ENCODE results near the gene RRM2.
"Not testable (repeated sequence)": the region's sequence is repeated elsewhere in the genome, so short reads cannot be mapped to it uniquely, and the experiment has no call there.

RRM2 gene

DNA sequence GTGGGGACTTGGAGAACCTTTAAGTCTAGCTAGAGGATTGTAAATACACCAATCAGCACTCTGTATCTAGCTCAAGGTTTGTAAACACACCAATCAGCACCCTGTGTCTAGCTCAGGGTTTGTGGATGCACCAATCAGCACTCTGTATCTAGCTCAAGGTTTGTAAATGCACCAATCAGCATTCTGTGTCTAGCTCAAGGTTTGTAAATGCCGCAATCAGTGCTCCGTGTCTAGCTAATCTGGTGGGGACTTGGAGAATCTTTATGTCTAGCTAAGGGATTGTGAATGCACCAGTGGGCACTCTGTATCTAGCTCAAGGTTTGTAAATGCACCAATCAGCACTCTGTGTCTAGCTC is 30.7 kb upstream of the RRM2 start:
- not testable (repeated sequence) for DNase-seq

DNA sequence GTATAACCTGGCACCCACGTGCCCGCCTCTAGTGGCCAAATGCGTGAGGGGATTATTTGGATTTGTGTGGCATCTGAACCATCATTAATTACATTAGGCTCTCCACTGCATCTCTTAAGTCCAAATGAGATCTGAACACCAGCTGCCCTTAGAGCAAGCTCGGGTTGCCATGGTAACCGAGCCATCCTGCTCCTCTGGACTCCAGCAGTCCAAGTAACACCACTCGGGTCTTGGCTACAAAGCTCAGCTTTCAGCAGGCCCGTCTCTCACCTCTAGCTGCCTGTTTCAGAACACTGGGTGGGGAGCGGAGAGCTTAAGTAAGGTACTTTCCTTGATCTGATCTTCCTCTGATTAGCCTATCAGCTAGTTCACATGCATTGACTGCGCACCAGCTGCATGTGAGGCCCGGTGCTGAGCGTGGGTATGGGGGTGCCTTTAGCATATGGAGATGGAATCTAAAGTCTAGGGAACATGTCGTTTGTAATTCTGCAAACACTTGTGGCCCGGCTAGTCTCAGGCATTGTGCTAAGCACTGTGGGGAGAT is 28.2 kb upstream of the RRM2 start:
- DNase-seq, result no peak

DNA sequence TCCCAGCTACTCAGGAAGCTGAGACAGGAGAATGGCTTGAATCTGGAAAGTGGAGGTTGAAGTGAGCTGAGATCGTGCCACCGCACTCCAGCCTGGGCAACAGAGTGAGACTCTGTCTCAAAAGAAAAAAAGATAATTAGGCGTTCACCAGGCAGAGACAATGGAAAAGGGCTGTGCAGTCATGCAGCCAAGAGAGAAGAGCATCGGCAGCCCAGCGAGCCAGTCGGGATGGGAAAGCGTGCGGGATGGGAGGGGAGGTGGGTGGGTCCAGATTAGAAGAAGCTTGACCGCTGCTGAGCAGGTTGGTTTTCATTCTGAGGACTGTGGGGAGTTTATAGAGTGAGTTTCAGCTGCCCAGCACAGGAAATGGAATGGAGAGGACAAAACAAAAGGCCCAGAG is 27.4 kb upstream of the RRM2 start:
- DNase-seq, result no peak

DNA sequence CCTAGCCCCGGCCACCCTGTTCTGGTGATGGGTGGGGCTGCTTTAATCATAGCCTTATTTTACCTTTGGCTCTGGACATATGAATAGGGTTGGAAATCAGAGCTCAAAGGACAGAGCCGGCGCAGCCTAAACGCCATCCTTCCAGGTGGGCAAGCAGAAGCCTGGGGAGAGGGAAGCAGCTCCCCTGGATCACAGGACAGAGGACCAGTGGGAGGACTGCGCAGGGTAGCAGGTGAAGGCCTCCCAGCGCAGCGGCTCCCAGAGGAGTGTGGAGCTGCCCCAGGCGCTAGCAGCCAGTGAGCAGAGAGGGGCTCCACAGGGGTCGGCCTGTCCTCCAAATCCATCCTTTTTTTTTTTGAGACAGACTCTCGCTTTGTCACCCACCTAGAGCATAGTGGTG is 25.9 kb upstream of the RRM2 start:
- DNase-seq, result no peak

GRCh38 chr2:10097352-10098148 is 25.0 kb upstream of the RRM2 start:
- no peak for DNase-seq

- no peak for DNase-seq
Measured at GRCh38 chr2:10101491-10101890, 21.0 kb upstream of the RRM2 start.

GRCh38 chr2:10103179-10103578 is 19.4 kb upstream of the RRM2 start:
- DNase-seq, result no peak

GRCh38 chr2:10104906-10105305 is 17.6 kb upstream of the RRM2 start:
- DNase-seq, result not testable (repeated sequence)

DNA sequence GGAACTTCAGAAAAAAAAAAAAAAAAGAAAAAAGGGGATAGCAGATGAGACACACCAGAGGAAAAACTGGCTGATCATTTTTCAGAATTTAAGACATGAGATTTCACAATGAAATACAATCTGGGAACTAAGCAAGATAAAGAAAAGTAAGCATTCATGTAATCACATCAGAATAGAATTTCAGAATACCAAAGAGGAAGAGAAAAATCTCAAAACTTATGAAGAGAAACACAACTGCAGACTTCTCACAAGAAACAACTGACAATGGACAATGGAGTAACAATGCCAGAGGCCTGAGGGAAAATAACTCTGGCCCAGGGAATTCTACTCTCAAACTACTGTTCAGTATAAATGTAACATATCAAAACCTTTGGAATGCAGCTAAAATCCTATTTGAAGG is 13.2 kb upstream of the RRM2 start:
- DNase-seq, result no peak

DNA sequence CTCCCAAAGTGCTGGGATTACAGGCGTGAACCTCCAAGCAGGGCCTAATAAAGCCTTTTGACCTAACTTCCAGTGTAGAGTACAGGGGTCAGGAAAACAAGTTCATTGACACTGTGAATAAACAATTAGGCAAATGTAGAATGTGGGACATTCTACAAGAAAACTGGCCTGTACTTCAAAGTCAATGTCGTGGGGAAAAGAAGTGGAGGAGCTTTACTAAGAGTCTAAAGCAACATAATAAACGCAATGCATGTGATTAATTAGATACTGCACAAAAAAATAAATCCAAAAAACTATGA is 3.6 kb upstream of the RRM2 start:
- no peak for DNase-seq

DNA sequence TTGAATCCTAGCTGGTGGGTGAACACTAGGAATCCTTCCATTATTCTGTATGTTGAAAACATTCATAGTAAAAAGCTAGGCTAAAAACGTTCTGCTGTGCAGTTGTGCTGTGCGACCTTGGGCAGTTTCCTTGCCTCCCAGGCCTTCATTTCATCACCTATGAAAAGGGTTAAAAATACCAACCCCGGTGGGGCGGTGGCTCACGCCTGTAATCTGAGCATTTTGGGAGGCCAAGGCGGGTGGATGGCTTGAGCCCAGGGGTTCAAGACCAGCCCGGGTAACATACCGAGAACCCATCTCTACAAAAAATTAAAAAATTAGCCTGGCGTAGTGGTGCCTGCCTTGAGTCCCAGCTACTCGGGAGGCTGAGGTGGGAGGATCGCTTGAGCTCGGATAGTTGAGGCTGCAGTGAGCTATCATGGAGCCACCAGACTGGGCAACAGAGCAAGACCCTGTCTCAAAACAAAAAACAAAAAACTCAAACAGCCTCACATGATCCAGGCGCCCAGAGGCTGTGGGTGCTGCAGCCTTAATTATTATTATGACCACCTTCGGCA is 2.9 kb upstream of the RRM2 start:
- DNase-seq, result no peak

DNA sequence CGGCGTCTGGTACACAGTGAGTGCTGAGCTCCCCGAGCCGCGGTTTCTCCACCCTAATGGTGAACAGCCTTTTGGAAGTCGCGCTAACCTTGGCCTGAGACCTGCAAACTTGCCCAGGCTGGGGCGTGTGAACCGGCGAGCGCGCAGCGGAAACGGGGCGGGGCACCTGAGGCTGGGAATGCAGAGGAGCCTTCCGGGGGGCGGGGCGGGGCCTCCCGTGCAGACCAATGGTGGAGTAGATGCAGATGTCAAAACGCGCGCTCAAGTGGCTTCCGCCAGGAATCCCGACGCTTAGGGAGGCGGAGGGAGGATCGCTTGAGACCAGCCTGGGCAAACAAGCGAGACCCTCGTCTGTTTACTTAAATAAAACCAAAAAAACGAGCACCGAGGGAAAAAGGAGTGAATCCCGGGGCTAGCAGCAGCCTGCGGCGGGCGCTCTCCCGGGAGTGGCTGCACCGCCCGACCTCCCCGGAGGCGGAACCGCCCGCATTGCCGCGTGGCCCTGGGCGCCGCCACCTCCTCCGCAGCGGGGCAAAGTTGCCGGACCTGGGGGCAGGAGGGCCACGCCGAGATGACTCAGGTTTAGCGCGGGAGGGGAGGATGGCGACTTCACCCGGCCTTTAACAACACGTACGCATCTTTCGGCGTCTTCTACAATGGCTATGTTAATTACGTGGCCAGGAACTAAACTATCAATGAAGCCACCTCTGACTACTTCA is 2.2 kb upstream of the RRM2 start:
- DNase-seq, result peak; percentile 77

- no peak for DNase-seq
Measured at GRCh38 chr2:10120877-10121574, 1.5 kb upstream of the RRM2 start.

GRCh38 chr2:10123281-10123680 is 742 bp downstream of the RRM2 start:
- no peak for DNase-seq

DNA sequence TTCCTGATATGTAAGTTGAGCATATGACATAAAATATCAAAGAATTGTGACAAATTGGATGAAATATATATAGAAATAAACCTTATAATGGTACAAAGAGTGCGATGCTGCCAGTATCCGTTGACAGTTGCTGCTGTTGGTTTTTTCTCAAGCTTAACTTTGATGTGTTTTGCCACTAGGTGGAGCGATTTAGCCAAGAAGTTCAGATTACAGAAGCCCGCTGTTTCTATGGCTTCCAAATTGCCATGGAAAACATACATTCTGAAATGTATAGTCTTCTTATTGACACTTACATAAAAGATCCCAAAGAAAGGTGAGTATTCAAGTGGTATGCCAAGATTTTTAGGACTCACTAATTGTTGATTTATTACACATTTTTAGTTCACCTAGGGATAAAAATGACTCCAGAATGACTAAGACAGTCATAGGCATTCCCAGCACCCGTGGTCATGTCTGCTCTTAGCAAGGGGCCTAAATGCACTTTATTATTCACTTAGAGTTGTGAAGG is 2.1 kb downstream of the RRM2 start:
- DNase-seq, result no peak

DNA sequence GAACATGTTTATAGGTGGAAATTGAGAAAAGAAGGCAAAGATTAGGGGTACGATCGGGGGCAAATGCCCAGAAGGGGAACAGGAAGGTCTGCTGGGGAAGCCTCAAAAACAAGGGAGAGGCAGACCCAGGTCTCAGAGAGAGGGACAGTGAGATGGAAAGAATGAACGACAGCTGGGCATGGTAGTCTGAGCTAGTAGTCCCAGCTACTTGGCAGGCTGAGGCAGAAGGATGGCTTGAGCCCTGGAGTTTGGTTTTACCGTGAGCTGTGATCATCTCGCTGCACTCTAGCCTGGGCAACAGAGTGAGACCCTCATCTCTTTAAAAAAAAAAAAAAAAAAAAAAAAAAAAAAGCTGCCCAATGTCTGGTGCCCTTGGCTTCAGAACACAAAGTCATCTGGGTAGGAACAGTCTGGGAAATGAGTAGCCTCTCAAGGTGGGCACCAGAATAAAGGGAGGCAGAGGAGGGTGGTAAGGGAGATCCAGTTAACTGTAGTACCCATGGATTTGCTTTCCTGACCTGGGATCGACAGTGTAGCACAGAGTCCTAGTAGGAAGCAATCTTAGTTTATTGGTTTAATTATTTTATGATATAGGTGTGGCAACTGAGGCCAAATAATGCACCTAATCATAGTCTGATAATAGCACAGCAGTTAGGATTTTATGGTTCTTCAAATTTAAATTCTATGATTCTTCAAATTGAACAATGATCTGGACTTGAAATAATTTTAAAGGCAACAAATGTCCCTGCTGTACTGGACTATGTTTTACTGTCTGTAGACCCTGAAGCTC is 3.5 kb downstream of the RRM2 start:
- DNase-seq, result no peak

DNA sequence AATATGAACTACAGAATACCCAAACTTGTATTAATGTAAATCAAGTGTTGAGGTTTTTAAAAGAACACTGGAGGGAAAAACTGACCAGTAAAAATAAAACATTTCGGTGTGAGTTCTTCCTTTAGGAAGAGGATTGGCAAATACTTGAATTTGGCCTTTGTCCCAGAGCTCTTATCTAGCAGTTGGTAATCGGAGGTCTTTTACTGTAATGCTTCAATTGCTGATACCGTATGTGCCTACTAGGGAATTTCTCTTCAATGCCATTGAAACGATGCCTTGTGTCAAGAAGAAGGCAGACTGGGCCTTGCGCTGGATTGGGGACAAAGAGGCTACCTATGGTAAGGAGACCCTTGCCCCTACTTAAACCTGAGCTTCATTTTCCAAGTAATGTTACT is 4.1 kb downstream of the RRM2 start:
- DNase-seq, result no peak

- DNase-seq, result no peak
Measured at GRCh38 chr2:10128420-10128819, 5.9 kb downstream of the RRM2 start.

GRCh38 chr2:10129490-10129889 is 7.0 kb downstream of the RRM2 start:
- DNase-seq, result no peak

GRCh38 chr2:10132043-10132575 is 9.6 kb downstream of the RRM2 start:
- DNase-seq, result no peak

GRCh38 chr2:10132596-10132995 is 10.1 kb downstream of the RRM2 start:
- no peak for DNase-seq

DNA sequence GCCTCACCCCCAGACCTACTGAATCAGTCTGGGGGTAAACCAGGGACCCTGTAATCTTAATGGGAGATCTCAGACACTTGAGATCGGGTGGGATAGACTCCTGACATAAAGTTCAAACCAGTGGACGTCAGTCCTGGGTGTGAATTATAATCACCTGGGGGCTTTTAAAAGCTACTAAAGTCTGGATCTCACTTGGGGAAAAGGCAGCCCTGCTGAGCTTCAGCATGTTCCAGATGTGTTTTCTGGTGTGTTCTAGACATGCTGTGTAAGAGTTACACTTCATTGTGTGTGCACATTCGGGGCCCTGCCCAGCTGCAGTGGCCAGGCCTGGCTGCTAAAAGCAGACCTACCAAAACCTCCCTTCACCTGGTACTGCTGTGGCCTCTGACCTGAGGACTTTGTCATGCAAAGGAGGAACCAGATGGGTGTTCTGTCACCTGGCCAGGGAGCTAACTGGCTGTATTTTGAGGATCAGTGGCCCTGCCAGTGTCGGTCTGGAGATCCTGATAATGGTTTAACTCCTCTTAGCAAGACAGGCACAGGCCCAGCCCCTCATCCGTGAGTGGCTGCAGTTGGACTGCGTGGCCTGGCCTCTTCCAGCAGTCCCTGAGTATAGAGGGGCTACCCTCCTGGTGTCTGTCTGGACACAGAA is 10.6 kb downstream of the RRM2 start:
- DNase-seq, result no peak
